NCI-H1092 treated with DMSO at 0.1 percent for 48 hours (cell line): Measurements from ENCODE around the gene NIT2.
"Not testable (repeated sequence)": the region's sequence is repeated elsewhere in the genome, so short reads cannot be mapped to it uniquely, and the experiment has no call there.

Experiments
- DNase-seq: peaks from one replicate; lab custom pipeline; 2025; lab: John Stamatoyannopoulos, UW

NIT2 gene

GRCh38 chr3:100334488-100335351, at the start of gene NIT2:
Gene NIT2 (plus strand): TSS chr3:100334757. CDS start chr3:100334792, 35 bp downstream.
- DNase-seq, result peak; percentile 71

GRCh38 chr3:100288288-100288894, 46.2 kb upstream of the NIT2 start:
- DNase-seq, result no peak

GRCh38 chr3:100289339-100289738, 45.2 kb upstream of the NIT2 start:
- DNase-seq, result no peak

- no peak for DNase-seq
Measured at GRCh38 chr3:100295089-100295488, 39.5 kb upstream of the NIT2 start.

GRCh38 chr3:100297784-100298183, 36.8 kb upstream of the NIT2 start:
- DNase-seq, result no peak

GRCh38 chr3:100299016-100299415, 35.5 kb upstream of the NIT2 start:
- DNase-seq, result no peak

- DNase-seq, result no peak
Measured at GRCh38 chr3:100306695-100307094, 27.9 kb upstream of the NIT2 start.

- DNase-seq, result no peak
Measured at GRCh38 chr3:100310355-100310965, 24.1 kb upstream of the NIT2 start.

- DNase-seq, result no peak
Measured at GRCh38 chr3:100311011-100311410, 23.5 kb upstream of the NIT2 start.

- DNase-seq, result no peak
Measured at GRCh38 chr3:100316641-100317069, 17.9 kb upstream of the NIT2 start.

- DNase-seq, result no peak
Measured at GRCh38 chr3:100317912-100318311, 16.6 kb upstream of the NIT2 start.

GRCh38 chr3:100319951-100320350, 14.6 kb upstream of the NIT2 start:
- no peak for DNase-seq

GRCh38 chr3:100324044-100324443, 10.5 kb upstream of the NIT2 start:
- no peak for DNase-seq

- no peak for DNase-seq
Measured at GRCh38 chr3:100325827-100326226, 8.7 kb upstream of the NIT2 start.

- not testable (repeated sequence) for DNase-seq
Measured at GRCh38 chr3:100327377-100327776, 7.2 kb upstream of the NIT2 start.

- no peak for DNase-seq
Measured at GRCh38 chr3:100329800-100330489, 4.6 kb upstream of the NIT2 start.

- no peak for DNase-seq
Measured at GRCh38 chr3:100330651-100331050, 3.9 kb upstream of the NIT2 start.

GRCh38 chr3:100331660-100332059, 2.9 kb upstream of the NIT2 start:
- no peak for DNase-seq

GRCh38 chr3:100333051-100333450, 1.5 kb upstream of the NIT2 start:
- DNase-seq, result no peak

- no peak for DNase-seq
Measured at GRCh38 chr3:100333970-100334487, 528 bp upstream of the NIT2 start.

- DNase-seq, result no peak
Measured at GRCh38 chr3:100335434-100335833, 877 bp downstream of the NIT2 start.

- DNase-seq, result not testable (repeated sequence)
Measured at GRCh38 chr3:100336229-100336628, 1.7 kb downstream of the NIT2 start.
